Epithelial cell of umbilical artery (primary cell): ENCODE data around the gene PRMT7. TPM values are rescaled to one million over a fixed set of nuclear protein-coding genes. Genes with fewer than 3 reads are reported as not detected.

Experiments used
- total RNA-seq: library from RNA; depleted of rRNA; stranded (reverse); fragments of >200 nt; gene quantifications from 2 replicates; pipeline ENCODE4 v1.2.3, GENCODE V29; 2014

Gene PRMT7
- total RNA-seq = 37.4 and 65.8 TPM in 2 replicates

GRCh38 chr16:68310774-68311511 is at the start of gene PRMT7, which contains the start of gene SLC7A6OS:
TSS of gene PRMT7 (plus strand) at chr16:68311019. CDS start at chr16:68315980, 4,961 bp downstream.
TSS of gene SLC7A6OS (minus strand) at chr16:68310946. CDS start at chr16:68310926, 20 bp downstream.

GRCh38 chr16:68264128-68265077 is 46.4 kb upstream of the PRMT7 start, which contains the start of gene SLC7A6:
TSS of gene SLC7A6 (plus strand) at chr16:68264526. CDS start at chr16:68274727, 10,201 bp downstream.

Other genes starting within 250 kb of the PRMT7 start
- gene NFATC3, start 225.6 kb upstream of the PRMT7 start, total RNA-seq = 7.8 and 10.3 TPM in 2 replicates
- 0.15 and 0.97 TPM in 2 replicates for gene ESRP2, start 74.9 kb upstream of the PRMT7 start, total RNA-seq
- gene PLA2G15, start 65.6 kb upstream of the PRMT7 start, total RNA-seq = 16.6 and 18.5 TPM in 2 replicates
- gene SLC7A6, start 46.5 kb upstream of the PRMT7 start, total RNA-seq = 24.4 and 27.2 TPM in 2 replicates
- gene SLC7A6OS, start 73 bp upstream of the PRMT7 start, total RNA-seq = 14.0 and 15.9 TPM in 2 replicates
- not detected in 2 replicates for gene SMPD3, start 137.5 kb downstream of the PRMT7 start, total RNA-seq
- gene ZFP90, start 228.3 kb downstream of the PRMT7 start, total RNA-seq = 11.7 and 27.7 TPM in 2 replicates